GM19035 (cell line): ENCODE measurements around the gene BCL2A1.
"Not testable (repeated sequence)": the region's sequence is repeated elsewhere in the genome, so short reads cannot be mapped to it uniquely, and the experiment has no call there.

Experiments used
- ATAC-seq: cut with Tn5 transposase; IDR thresholded peaks from one replicate; pipeline ENCODE4 v1.9.1; 2021; ENCODE audit not compliant: unreplicated experiment

Gene BCL2A1

GRCh38 chr15:79989682-79990081 lies 18.7 kb upstream of the BCL2A1 start:
- no peak for ATAC-seq

- ATAC-seq: no peak
Observed at GRCh38 chr15:79989183-79989582, 18.2 kb upstream of the BCL2A1 start.

GRCh38 chr15:79988448-79989117 lies 17.6 kb upstream of the BCL2A1 start:
- ATAC-seq: no peak

- ATAC-seq: no peak
Observed at GRCh38 chr15:79987969-79988368, 17.0 kb upstream of the BCL2A1 start.

GRCh38 chr15:79987569-79987955 lies 16.6 kb upstream of the BCL2A1 start:
- ATAC-seq: no peak

- ATAC-seq: peak; percentile 31
Observed at GRCh38 chr15:79981831-79982455, 10.9 kb upstream of the BCL2A1 start.

- ATAC-seq: peak; percentile 66
Observed at GRCh38 chr15:79978655-79979514, 7.9 kb upstream of the BCL2A1 start.

DNA sequence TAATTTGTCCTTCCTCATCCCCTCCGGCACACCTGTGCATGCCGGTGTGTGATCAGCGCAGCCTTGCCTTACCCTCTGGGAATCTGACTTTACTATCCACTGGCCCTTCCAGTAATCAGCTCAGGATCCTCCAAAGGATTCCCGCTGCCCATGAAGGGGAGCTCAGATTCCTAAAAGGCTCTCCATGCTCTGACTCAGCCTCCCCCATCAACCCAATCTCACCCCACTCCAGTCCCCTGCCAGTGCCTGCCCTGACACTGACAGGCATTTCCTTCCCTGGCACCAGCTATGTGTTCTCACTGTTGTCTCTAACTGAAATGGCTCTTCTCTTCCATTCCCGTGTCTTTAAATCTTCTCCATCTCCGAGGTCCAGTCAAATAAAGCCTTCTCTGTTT lies 7.3 kb upstream of the BCL2A1 start:
- peak; percentile 7 for ATAC-seq

- ATAC-seq: peak; percentile 38
Observed at GRCh38 chr15:79977431-79978054, 6.5 kb upstream of the BCL2A1 start.

- ATAC-seq: no peak
Observed at GRCh38 chr15:79973456-79974195, 2.6 kb upstream of the BCL2A1 start.

DNA sequence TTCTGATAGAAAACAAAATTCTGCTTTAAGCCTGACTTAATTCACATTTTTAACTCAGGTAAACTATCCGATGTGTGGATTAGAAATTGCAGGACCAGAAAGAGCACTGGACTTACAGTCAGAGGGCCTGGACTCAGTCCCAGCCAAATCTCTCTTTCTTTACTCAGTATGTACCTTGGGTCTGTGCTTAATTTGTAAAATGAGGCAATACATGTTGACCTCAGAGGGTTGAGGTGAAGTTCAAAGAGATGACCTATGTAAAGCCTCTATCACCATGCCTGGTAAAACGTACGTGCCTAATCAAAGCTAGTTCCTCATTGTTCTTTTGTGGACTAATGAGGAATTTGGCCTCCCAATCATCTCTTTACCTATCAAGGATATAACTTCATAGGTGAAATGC lies 1.9 kb upstream of the BCL2A1 start:
- ATAC-seq: no peak

- ATAC-seq: no peak
Observed at GRCh38 chr15:79970181-79970580, 815 bp downstream of the BCL2A1 start.

GRCh38 chr15:79969146-79969545 lies 1.9 kb downstream of the BCL2A1 start:
- ATAC-seq: no peak

DNA sequence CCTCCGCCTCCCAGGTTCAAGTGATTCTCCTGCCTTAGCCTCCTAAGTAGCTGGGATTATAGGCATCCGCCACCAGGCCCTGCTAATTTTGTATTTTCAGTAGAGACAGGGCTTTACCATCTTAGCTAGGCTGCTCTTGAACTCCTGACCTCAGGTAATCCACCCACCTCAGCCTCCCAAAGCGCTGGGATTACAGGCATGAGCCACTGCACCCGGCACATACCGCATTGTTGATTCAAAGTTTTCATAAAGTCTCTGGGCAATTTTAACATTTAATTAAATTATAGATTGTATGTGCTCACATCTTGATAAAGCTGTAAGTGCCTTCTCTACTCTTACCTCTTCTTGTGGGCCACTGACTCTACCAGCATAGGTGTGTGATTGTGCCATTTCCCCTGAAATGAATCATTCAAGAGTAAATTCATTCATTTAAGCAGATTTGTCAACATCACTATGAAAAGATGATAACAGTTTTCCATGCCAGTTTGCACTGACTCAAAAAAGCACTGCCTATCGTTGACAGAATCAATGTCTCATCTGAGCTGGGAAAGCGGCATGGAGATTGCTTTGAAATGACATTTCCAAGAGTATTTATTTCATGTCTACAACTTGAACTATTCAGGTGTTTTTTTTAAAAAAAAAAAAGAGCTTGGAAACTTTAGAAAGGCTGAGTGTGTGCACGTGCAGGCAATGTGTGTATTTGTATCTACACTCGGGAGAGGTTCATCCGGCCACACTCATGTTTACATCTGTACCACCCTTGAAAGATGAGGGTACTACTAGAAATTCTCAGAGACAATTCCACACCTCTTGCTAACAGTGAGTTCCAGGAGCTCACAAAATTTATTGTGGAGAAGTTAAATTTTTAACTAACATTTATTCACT lies 3.5 kb downstream of the BCL2A1 start:
- no peak for ATAC-seq

DNA sequence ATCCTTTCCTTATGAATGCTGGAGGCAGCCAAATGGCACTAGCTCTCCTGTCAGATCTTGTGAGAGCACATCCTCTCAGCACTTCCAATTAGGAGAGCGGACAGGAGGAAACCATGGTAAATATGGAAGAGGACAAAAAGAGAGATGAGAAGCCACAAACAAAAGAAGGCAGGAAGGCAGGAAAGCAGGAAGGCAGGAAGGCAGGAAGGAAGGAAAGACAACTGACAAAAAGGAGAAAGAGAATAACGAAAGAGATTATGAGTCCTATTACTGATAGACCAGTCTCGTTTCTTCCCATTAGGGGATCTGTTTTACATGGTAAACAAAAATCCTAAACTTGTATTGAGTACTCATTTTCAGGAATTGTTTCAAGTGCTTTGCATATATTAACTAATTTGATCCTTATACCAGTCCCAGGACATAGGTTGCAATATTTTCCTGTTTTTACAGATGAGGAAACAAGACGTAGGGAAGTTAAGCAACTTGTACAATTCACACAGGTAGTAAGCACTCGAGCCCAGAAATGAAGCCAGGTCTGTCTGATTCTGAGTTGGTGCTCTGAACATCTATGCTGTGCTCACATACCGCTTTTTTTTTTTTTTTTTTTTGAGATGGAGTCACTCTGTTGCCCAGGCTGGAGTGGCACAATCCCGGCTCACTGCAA lies 4.2 kb downstream of the BCL2A1 start:
- no peak for ATAC-seq

GRCh38 chr15:79965846-79966630 lies 5.0 kb downstream of the BCL2A1 start:
- no peak for ATAC-seq

- no peak for ATAC-seq
Observed at GRCh38 chr15:79964232-79964805, 6.7 kb downstream of the BCL2A1 start.

DNA sequence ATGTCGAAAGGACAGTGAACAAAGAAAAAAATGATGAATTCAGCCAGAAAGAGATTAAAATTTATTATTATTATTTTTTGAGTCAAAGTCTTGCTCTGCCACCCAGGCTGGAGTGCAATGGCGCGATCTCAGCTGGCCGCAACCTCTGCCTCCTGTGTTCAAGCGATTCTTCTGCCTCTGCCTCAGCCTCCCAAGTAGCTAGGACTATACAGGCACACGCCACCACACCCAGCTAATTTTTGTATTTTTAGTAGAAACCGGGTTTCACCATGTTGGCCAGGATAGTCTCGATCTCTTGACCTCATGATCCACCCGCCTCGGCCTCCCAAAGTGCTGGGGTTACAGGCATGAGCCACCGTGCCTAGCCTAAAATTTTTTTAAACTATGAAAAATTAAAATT lies 8.1 kb downstream of the BCL2A1 start:
- ATAC-seq: not testable (repeated sequence)
